Measurements from ENCODE around the gene UGT2A1. TPM values are rescaled to one million over a fixed set of nuclear protein-coding genes. Genes with fewer than 3 reads are reported as not detected.
A peak's percentile ranks its signal among the peaks of the same experiment; 100 is the strongest.

UGT2A1 gene
- total and polyA plus RNA-seq, 2 of the 8 experiments (the other 6 are each of a cell fraction or from before 2014, with no cell fraction given) = 0.19 TPM; not detected in 1

- Histone ChIP-seq H3K36me3 (ENCODE audit: control insufficient read depth in 2 of 4, insufficient read depth in 4 of 4, low read length in 3 of 4) (no peaks in the 10 kb centered on the region), H2BK120ac (replicated peaks; ENCODE audit: low read depth, low read length) (no peak overlapping the region), H3K79me2 (ENCODE audit: control insufficient read depth in 1 of 2, insufficient read depth in 2 of 2, low read length in 2 of 2) (no peaks in the 10 kb centered on the region), H3K23me2 (ENCODE audit: low read depth, low read length) (no peaks in the 10 kb centered on the region), H3K4ac (replicated peaks; ENCODE audit: insufficient read length, low read depth, low read length) (no peak overlapping the region), H3K56ac (replicated peaks; ENCODE audit: insufficient read length, low read depth, low read length) (no peak overlapping the region), H3K4me1 (replicated peaks in 1 of 4; ENCODE audit: control insufficient read depth in 3 of 4, insufficient read depth in 4 of 4, low read length in 3 of 4) (no peaks in the 10 kb centered on the region), H4K91ac (replicated peaks; ENCODE audit: insufficient read length, low read length) (no peak overlapping the region), H3K9me3 (ENCODE audit: insufficient read depth in 2 of 2, low read depth in 1 of 2, low read length in 1 of 2) (no peaks in the 10 kb centered on the region), H4K20me1 (replicated peaks in 1 of 2; ENCODE audit: control insufficient read depth in 1 of 2, insufficient read depth in 2 of 2, low read length in 2 of 2) (no peaks in the 10 kb centered on the region), H4K5ac (ENCODE audit: insufficient read length, low read depth, low read length) (no peak overlapping the region), H3K18ac (ENCODE audit: extremely low read depth, low read length) (no peak overlapping the region), H2BK12ac (ENCODE audit: low read depth, low read length) (no peak overlapping the region), H3K27me3 (replicated peaks in 1 of 4; ENCODE audit: control insufficient read depth in 3 of 4, extremely low read depth in 1 of 4, insufficient read depth in 3 of 4, low read length in 3 of 4) (no peaks in the 10 kb centered on the region), H3K4me3 (ENCODE audit: extremely low read depth in 1 of 4, insufficient read depth in 2 of 4, low read depth in 3 of 4, low read length in 4 of 4) (no peak overlapping the region), H4K8ac (ENCODE audit: extremely low read depth, insufficient read depth, low read length) (no peak overlapping the region), H3K14ac (ENCODE audit: insufficient read length) (no peak overlapping the region), H2BK20ac (ENCODE audit: low read length) (no peak overlapping the region), H2AFZ (ENCODE audit: low read length) (no peak overlapping the region), H2AK5ac (ENCODE audit: low read depth, low read length) (no peak overlapping the region), H3K9ac (replicated peaks in 1 of 4; ENCODE audit: extremely low read depth in 1 of 4, low read depth in 3 of 4, low read length in 3 of 4) (no peak overlapping the region), H2BK15ac (ENCODE audit: low read length) (no peak overlapping the region), H3K27ac (ENCODE audit: low read depth, low read length) (no peak overlapping the region), H2BK5ac (ENCODE audit: low read depth, low read length) (no peak overlapping the region), H3K23ac (ENCODE audit: insufficient read length) (no peak overlapping the region), H3K4me2 (ENCODE audit: insufficient read depth in 1 of 2, low read depth in 2 of 2, low read length in 2 of 2) (no peak overlapping the region), H3K79me1 (ENCODE audit: low read depth, low read length) (no peaks in the 10 kb centered on the region)
- FAIRE-seq = no peak
- WGBS, 2 experiments (ENCODE audit: extremely low coverage in 1 of 2, insufficient coverage in 1 of 2, insufficient read length in 1 of 2, insufficient replicate concordance in 2 of 2, low coverage in 1 of 2, low lambda C conversion rate in 2 of 2, missing lambda C conversion rate in 1 of 2) = 81% methylated on average over 6 of the region's 6 CpGs; no CpG with 5 or more reads in 1 of the 2 experiments
- no peak for TF ChIP-seq RBBP5 (IDR thresholded peaks at IDR 0.05; ENCODE audit: borderline replicate concordance, low read depth, low read length)
- no peak for TF ChIP-seq SIRT6 (IDR thresholded peaks at IDR 0.05; ENCODE audit: low read length)
- TF ChIP-seq KDM5A (IDR thresholded peaks at IDR 0.05; ENCODE audit: low read length) = no peak
- TF ChIP-seq CTCF (IDR thresholded peaks at IDR 0.05; ENCODE audit: control extremely low read depth in 1 of 3, insufficient read depth in 1 of 3, low read depth in 1 of 3, low read length in 3 of 3) = peak in 2 of 3 experiments; percentile 35 to 52; a peak in 2 of 4 replicates
- TF ChIP-seq RAD21 (IDR thresholded peaks at IDR 0.05 in 1 of 2, conservative IDR thresholded peaks at IDR 0.05 in 1 of 2; ENCODE audit: low read depth in 2 of 2, low read length in 2 of 2) = peak; percentile 81 to 90
- no peak for TF ChIP-seq EGR1 (IDR thresholded peaks at IDR 0.05; ENCODE audit: borderline replicate concordance, low read depth, low read length)
- no peak for TF ChIP-seq KDM1A (IDR thresholded peaks at IDR 0.05; ENCODE audit: borderline replicate concordance, low read length)
- CTCF ChIA-PET (ENCODE audit: partially characterized antibody) = interaction anchor here (0.7 to 4.1 kb wide), 8 partner anchors 13 to 764 kb away, joined by 3 to 24 read pairs (median 4); no protein-coding TSS in a partner anchor
- POLR2A ChIA-PET (ENCODE audit: partially characterized antibody) = no interaction called here
- DNase-seq (ENCODE audit: low read depth in 1 of 2, low spot score in 2 of 2) = no peak
Measured at GRCh38 chr4:69617083-69617694, 35.9 kb downstream of the UGT2A1 start.

Data from H1 (cell line).